HepG2 (cell line): ENCODE measurements around the gene GFPT2. TPM values are rescaled to one million over a fixed set of nuclear protein-coding genes. Genes with fewer than 3 reads are reported as not detected.

ENCODE experiments used
- KIAA2018 ChIP-seq: sonication (generic); formaldehyde crosslinking; IDR thresholded peaks from 2 replicates; pipeline ENCODE4 v1.5.0; 2020; ENCODE audit warnings: mild to moderate bottlenecking, missing genetic modification reagents, borderline replicate concordance
- MLLT10 ChIP-seq: sonication (generic); formaldehyde crosslinking; IDR thresholded peaks from 2 replicates; pipeline ENCODE4 v1.4.0; 2020; ENCODE audit warnings: missing genetic modification reagents
- RBAK ChIP-seq: sonication (generic); formaldehyde crosslinking; IDR thresholded peaks from 2 replicates; pipeline ENCODE4 v1.5.1; 2020; ENCODE audit warnings: mild to moderate bottlenecking, missing genetic modification reagents
- SMARCC2 ChIP-seq: fragments of 450-650 bp; IDR thresholded peaks from 2 replicates; pipeline ENCODE4 v1.6.1; 2017; ENCODE audit warnings: antibody characterized with exemption, mild to moderate bottlenecking
- ZNF644 ChIP-seq: IDR thresholded peaks from 2 replicates; pipeline ENCODE4 v1.6.1; 2016; ENCODE audit warnings: low read depth
- polyA plus RNA-seq, 8 experiments: library from polyadenylated mRNA; depleted of rRNA in 3 of 8; stranded (reverse) in 7 of 8; unstranded in 1 of 8; fragments of >200 nt; fragmentation: Illumina TruSeq in 4 of 8; extraction: Trizol in 4 of 8; gene quantifications; 2 replicates each; pipeline versions ENCODE4 v1.2.1 to v1.2.3, GENCODE V29; 2011 to 2016; ENCODE audit warnings: low read depth in 4 of 8, missing spikeins in 1 of 8, mixed read lengths in 1 of 8; ENCODE audit not compliant: insufficient read depth in 1 of 8
- total RNA-seq, 5 experiments: library from RNA; depleted of rRNA; stranded (reverse); fragments of >200 nt; fragmentation: Illumina TruSeq; extraction: Trizol; gene quantifications; 2 replicates each; pipeline ENCODE4 v1.2.3, GENCODE V29; 2016; ENCODE audit warnings: low read depth in 1 of 5

Gene GFPT2
- total and polyA plus RNA-seq, 2 of the 13 experiments (the other 11 are each of a cell fraction or from before 2014, with no cell fraction given): 0.18 TPM

- TF ChIP-seq KIAA2018 (CRISPR knock-in tag) (no peak), SMARCC2 (no peak), ZNF644 (CRISPR knock-in tag) (no peak), MLLT10 (CRISPR knock-in tag) (no peak), RBAK (CRISPR knock-in tag) (no peak)
These were observed 21.5 kb downstream of the GFPT2 start (continued) for GRCh38 chr5:180331647-180331950.
